CD4-positive, alpha-beta T cell treated with Interferon alpha-2 for 1 hour (primary cell): Measurements from ENCODE around the gene OTUD7B.
"Not testable (repeated sequence)": the region's sequence is repeated elsewhere in the genome, so short reads cannot be mapped to it uniquely, and the experiment has no call there.

ENCODE experiments used
- DNase-seq, 2 donors: peaks; one replicate each; pipeline ENCODE4 v3.0.0-alpha.2; 2020 to 2022

OTUD7B gene

DNA sequence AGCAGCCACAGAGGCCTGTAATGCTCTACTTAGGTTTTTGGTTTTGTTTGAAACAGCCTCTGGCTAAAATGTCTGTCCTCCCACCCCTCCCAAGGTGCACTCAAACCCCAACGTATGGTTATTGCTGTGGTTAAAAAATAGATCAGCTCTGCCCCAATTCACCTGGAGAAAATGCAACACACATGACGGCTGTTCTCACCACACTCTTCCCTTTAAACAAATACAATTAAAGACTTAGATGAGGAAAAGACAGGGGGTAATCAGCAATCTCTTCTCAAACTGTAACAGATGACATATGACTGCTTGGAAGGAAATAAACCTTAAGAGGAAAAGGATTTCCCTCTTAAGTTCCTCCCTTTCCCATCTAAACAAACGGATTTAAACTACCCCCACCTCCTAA is 67.6 kb downstream of the OTUD7B start:
- no peak for DNase-seq

GRCh38 chr1:149942207-149942606 is 68.3 kb downstream of the OTUD7B start:
- no peak for DNase-seq

- DNase-seq = no peak
Observed at GRCh38 chr1:149940427-149940826, 70.1 kb downstream of the OTUD7B start.

DNA sequence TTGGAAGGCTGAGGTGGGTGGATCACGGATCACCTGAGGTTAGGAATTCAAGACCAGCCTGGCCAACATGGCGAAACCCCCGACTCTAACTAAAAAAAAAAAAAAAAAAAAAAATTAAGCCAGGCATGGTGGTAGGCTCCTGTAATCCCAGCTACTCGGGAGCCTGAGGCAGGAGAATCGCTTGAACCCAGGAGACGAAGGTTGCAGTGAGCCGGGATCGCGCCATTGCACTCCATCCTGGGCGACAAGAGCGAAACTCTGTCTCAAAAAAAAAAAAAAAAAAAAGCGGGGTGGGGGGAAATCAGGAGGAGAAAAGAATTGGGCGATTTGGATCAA is 71.9 kb downstream of the OTUD7B start:
- not testable (repeated sequence) for DNase-seq

- no peak for DNase-seq
Observed at GRCh38 chr1:149937759-149938158, 72.8 kb downstream of the OTUD7B start.

DNA sequence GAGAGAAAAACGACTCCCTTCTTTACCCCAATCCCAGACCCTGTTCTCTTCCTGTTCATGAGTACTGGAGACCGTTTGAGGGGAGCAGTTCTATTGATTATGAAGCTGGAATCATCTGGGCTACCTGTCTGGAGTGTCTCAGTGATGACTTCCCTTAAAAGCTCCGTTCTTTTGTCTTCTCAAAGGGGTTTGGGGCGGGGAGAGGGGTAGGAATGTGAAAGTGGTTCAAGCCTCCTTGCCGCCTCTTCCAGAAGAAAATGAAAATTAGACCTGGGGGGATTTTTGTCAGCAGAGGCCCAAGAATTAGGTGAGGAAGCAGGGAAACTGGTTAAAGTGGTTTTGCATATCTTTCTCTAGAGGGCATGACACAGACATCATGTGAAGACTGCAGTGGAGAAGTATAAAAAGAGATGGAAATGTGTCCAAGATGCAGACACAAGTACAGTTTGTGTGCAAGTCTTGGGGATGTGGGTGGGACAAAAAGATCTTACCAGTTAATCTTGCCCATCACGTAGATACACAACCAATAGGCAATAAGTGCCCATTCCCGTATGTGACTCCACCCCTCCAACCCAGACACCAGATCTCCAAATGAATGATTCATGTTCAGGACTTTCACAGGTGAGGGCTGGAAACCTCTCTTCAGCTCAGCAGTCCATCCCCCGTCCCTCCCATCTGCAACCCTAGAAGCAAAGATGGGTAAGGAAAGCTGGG is 73.4 kb downstream of the OTUD7B start:
- DNase-seq = no peak

- DNase-seq = no peak
Observed at GRCh38 chr1:149936170-149936991, 74.1 kb downstream of the OTUD7B start, which contains the start of gene MTMR11. Gene MTMR11, minus strand, starts transcription at chr1:149936879. Its CDS starts 232 bp downstream, at chr1:149936647.

DNA sequence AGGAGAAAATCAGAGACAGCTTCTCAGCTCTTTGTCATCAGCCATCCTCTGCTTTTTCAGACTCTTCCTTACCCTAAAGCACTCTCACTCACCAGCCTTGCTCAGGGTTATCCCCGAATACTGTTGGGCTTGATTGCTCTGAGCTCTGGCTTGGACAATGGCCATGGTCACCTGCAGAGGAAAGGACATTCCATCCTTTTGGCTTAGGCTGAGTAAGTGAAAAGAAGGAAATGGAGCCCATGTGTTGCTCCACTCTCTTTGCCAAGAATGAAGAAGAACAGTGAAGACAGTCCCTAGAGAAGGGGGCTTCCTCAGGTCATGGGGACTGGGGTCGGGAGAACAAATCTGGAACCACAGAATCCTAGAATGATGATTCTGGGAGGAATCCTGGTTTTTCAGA is 76.2 kb downstream of the OTUD7B start:
- DNase-seq = no peak

- DNase-seq = no peak
Observed at GRCh38 chr1:149933208-149933607, 77.3 kb downstream of the OTUD7B start.

DNA sequence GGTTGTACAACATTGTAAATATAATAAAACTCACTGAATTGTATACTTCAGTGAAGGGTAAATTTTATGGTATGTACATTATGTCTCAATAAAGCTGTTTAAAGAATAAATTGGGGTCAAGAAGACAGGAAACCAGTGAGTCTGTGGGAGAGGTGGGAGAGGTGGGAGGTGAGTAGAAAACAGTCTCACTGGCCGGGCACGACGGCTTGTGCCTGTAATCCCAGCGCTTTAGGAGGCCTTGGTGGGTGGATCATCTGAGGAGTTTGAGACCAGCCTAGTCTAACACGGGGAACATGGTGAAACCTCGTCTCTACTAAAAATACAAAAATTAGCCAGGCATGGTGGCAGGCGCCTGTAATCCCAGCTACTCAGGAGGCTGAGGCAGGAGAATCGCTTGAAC is 78.1 kb downstream of the OTUD7B start:
- no peak for DNase-seq

DNA sequence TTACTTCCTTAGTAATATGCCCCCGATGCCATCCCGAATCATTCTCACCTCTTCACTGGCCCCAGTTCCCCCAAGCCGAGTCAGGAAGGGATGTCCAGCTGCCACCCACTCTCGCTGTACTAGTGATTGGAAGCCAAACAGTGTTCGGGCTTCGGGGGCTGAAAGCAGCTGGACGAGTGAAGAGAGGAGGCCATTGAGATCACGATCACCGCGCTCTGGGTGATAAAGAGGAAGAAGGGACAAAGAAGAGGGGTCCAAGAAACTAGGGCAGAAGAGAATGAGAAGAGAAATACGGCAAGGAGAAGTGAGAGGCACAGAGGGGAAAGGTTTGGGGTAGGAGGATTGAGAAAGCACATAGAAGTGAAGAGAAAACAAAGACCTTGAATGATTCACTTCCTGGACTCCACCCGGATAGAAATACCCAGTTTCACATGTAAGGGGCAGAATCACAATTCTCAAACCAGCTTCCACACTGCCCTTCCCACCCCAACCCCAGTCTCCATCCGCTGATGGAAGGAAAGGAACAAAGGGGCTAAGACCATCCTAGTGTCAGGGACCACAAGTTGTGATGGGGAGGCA is 79.2 kb downstream of the OTUD7B start:
- no peak for DNase-seq

GRCh38 chr1:149929856-149930255 is 80.7 kb downstream of the OTUD7B start:
- DNase-seq = no peak

GRCh38 chr1:149928401-149928724 is 82.2 kb downstream of the OTUD7B start:
- DNase-seq = no peak

DNA sequence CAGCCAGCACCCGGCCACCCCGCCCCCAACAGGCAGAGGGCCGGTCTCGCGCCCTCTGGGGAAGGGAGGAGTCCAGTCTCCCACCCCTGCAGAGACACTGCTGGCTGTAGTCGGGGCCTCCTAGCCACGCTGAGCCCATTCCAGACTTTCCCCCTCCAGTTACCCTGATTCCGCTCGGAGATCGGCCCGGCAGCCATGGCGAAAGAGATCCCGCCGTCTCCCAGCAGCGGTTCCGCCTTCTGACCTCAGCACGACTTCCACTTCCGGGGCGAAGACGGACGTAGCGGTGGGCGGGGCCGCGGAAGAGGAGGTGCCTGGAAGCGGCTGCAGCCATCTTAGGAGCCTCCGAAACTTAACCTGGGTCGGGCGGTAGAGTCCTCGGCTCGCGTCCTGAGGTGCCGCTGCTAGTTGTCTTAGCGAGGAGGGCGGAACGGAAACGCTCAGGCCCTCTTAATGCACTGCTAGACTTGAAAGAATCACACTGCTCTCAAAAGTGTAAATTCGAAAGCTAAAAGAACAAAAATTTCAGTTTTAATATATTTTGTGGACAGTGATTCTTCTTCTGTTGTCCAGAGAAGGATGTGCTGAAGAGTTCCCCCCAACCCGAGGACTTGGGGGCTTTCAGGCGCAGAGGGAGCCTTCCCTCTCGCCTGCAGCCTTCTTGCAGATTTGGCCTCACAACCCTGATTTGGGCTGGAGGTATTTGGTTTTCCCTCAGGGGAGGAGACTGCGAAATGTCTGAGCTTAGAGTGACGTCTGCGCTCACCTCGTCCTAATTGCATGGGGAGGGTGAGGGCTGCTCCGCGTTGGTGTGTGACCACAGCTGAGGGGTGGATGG is 82.7 kb downstream of the OTUD7B start, which contains the start of gene SF3B4:
SF3B4 (minus strand) TSS at position 241 of the 838 bp plus-strand sequence; CDS start at position 197, 44 bp downstream.
- DNase-seq = peak; percentile 95 to 96

DNA sequence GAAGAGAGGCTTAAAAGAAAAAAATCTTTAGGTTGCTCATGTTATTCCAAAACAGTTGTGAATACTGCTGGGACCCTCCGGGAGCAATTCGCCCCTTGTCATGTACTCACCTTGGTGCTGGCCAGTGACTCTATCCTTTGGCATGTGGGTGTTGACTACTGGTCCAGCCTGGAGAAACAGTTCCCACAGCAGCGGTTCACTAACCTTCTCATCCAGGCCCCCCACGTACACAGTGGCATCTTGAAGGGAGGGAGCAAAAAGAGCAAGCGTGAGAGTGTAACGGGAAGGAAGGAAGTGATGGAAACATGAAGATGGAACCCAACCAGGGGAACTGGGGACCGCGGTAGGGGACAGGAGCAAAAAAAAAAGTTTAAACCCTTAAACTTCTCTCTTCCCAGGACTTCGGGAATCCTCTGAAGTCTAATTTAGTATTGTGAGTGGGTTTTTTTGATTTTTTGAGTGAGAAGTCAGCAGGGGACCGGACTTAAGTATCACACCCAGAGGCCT is 83.4 kb downstream of the OTUD7B start:
- peak in 1 of 2 donors; percentile 7 for DNase-seq

GRCh38 chr1:149926296-149926695 is 84.2 kb downstream of the OTUD7B start:
- DNase-seq = no peak

DNA sequence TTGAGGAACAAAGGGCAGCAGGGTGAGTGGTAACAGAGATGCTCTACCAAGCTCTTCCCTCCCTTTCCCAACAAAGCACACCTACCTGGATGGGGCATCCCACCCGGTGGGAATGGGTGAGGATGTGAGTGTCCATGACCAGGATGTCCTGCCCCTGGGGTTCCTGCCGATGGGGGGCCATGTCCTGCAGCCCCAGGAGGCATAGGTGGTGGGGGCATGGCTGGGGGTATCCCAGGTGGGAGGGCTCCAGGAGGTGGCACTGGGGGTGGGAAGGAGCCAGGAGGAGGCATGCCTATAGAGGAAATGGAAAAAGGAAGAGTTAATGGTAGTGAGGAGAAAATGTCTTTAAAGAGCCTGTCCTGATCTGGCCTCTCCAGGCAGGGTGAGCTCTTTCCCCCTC is 84.8 kb downstream of the OTUD7B start:
- DNase-seq = no peak

GRCh38 chr1:149925345-149925744 is 85.2 kb downstream of the OTUD7B start:
- DNase-seq = no peak

GRCh38 chr1:149923626-149924025 is 86.9 kb downstream of the OTUD7B start:
- no peak for DNase-seq

GRCh38 chr1:149917571-149918144 is 92.9 kb downstream of the OTUD7B start, which contains the start of gene SV2A:
Gene SV2A, minus strand, starts transcription at chr1:149917844. Its CDS starts 4,004 bp downstream, at chr1:149913840.
- peak in 1 of 2 donors; percentile 59 for DNase-seq

DNA sequence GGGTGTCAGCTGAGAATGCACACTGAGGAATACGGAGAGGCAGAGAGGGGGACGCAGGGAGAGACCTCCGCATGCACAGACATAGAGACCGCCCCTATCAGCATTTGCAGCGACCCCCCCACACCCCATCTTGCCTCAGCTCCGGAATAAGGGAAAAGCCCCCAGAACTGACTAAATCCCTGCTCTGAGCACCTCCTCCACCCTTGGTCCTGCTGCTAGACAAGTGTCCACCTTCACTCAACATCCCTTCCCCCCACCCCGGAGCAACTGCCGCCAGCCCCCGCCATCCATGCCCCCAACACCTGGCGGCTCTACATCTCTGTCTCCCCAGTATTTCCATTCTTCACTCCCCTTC is 93.7 kb downstream of the OTUD7B start:
- no peak for DNase-seq

DNA sequence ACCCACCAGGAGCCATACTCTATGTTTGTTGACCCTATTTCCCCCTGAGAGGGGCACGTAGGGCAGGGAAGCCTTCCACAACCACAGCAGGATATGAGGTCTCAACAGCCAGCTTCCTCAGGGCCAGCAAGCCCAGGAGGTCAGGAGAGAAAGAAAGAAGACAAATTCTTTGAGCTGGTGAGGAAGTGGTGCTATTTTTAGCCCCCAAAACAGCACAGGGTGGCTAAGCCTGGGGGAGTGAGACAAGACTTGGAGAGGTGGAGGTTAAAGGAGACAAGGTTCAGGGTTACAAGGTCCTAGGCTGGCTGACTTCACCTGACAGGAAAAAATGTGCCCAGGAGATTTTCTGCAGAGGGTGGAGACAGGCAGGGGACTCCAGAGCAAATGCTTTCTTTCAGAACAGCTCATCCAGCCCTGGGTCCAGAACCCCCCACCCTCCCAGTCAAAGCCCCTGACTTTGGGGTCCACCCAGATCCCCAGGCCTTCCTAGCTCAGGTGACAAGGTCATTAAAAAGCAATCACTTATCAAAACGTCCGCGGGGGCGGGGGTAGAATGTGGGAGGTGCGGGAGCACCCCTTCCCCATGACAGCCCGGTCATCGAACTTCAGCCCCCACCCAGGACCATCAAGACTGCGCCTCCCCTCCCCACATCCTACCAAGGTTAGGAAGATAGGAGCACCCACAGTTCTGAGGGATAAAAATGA is 94.2 kb downstream of the OTUD7B start:
- no peak for DNase-seq
